HG03060 (cell line): ENCODE data around the gene RBM33.
"Not testable (repeated sequence)": the region's sequence is repeated elsewhere in the genome, so short reads cannot be mapped to it uniquely, and the experiment has no call there.

Experiments used
- ATAC-seq: cut with Tn5 transposase; IDR thresholded peaks from one replicate; pipeline ENCODE4 v1.9.1; 2021; ENCODE audit warnings: low read depth, moderate number of reproducible peaks; ENCODE audit not compliant: unreplicated experiment

The RBM33 gene

DNA sequence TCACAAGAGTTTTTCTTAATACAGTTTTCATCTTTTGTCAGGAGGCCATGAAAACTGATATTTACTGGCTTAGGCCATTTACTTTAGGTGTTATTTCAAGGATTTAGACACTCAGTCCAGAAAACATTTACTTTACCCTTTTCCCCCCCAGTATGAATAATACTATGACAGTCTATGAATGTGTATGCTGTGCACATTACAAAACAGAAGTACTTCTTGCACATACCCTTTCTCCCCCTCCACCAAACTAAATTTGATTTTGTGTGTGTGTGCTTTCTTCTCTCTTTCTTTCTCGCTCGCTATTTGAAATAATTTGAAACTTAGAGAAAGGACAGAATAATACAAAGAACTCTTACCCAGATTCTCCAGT lies 41.3 kb downstream of the RBM33 start:
- ATAC-seq: no peak

DNA sequence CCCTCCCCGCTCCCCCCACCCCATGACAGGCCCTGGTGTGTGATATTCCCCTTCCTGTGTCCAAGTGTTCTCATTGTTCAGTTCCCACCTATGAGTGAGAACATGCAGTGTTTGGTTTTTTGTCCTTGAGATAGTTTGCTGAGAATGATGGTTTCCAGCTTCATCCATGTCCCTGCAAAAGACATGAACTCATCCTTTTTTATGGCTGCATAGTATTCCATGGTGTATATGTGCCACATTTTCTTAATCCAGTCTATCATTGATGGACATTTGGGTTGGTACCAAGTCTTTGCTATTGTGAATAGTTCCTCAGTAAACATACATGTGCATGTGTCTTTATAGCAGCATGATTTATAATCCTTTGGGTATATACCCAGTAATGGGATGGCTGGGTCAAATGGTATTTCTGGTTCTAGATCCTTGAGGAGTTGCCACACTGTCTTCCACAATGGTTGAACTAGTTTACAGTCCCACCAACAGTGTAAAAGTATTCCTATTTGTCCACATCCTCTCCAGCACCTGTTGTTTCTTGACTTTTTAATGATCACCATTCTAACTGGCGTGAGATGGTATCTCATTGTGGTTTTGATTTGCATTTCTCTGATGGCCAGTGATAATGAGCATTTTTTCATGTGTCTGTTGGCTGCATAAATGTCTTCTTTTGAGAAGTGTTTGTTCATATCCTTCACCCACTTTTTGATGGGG lies 42.3 kb downstream of the RBM33 start:
- ATAC-seq: not testable (repeated sequence)

DNA sequence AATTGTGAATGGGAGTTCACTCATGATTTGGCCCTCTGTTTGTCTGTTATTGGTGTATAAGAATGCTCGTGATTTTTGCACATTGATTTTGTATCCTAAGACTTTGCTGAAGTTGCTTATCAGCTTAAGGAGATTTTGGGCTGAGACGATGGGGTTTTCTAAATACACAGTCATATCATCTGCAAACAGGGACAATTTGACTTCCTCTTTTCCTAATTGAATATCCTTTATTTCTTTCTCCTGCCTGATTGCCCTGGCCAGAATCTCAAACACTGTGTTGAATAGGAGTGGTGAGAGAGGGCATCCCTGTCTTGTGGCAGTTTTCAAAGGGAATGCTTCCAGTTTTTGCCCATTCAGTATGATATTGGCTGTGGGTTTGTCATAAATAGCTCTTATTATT lies 43.8 kb downstream of the RBM33 start:
- not testable (repeated sequence) for ATAC-seq

DNA sequence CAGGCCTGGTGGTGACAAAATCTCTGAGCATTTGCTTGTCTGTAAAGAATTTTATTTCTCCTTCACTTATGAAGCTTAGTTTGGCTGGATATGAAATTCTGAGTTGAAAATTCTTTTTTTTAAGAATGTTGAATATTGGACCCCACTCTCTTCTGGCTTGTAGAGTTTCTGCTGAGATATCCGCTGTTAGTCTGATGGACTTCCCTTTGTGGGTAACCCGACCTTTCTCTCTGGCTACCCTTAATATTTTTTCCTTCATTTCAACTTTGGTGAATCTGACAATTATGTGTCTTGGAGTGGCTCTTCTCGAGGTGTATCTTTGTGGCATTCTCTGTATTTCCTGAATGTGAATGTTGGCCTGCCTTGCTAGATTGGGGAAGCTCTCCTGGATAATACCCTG lies 46.2 kb downstream of the RBM33 start:
- not testable (repeated sequence) for ATAC-seq

DNA sequence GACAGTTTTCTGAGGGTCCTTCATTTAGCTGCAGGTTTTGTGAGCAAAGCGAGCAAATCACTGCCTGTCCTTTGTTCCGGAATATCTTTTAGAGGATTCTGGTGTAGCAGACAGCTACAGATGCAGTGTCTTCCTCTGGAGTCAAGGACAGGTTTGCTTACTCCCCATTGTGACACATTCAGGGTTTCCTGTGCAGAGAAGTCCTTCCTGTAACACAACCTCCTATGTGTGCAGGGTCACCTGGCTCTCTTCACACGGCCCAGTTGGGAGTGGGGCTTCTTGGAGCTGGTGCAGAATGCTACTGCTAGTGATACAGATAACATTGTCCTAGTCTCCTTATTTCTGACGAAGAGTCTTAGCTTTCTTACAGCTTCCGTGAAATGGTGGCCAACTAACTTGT lies 47.9 kb downstream of the RBM33 start:
- no peak for ATAC-seq

DNA sequence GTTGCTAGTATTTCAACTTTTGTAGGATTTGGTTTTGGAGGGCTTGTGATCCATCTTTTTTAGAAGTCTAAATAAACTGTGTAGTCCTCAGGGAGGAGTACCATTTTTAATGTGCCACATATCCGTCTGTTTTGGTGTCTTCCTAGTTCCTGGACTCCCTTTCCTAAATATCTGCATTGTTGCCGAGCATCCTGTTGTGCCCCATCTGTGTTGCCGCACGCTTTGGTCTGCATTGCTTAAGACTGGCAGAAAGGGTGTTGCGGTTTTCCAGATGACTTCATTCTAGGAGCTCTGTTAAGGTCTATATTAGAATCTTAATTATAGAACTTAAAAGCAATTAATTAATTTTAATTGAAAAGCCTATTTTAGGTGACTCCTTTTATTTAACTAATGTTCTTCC lies 49.4 kb downstream of the RBM33 start:
- no peak for ATAC-seq

DNA sequence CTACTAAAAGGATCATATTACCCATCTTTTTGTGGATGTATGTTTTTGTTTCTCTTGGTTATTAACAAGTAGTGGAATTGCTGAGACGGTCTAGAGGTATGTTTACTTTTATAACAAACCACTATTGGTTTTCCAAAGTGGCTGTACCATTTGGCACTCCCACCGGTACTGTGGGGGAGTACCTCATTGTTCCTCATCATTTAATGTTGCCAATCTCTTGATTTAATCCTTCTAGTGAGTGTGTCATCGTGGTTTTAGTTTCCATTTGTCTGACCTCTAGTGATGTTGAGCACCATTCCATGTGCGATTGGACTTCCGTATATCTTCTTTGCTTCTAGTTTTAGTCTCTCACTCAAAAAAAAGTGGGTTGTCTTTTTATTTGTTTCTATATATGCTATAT lies 50.4 kb downstream of the RBM33 start:
- no peak for ATAC-seq

DNA sequence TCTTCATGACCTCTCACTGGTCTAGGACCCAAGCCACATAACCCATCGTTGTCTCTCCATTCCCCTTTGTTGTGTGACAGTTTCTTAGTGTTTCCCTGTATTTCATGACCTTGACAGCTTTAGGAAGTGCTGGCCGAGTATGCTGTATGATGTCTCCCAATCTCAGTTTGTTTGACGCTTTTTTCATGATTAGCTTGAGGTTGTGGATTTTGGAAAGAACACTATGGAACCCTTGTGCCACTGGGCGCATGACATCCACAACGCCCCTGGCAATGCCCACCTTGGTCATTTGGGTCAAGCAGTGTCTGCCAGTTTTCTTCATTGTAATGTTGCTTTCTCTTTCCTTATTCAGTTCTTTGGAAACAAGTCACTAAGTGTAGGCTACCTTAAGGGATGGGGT lies 52.3 kb downstream of the RBM33 start:
- ATAC-seq: no peak

DNA sequence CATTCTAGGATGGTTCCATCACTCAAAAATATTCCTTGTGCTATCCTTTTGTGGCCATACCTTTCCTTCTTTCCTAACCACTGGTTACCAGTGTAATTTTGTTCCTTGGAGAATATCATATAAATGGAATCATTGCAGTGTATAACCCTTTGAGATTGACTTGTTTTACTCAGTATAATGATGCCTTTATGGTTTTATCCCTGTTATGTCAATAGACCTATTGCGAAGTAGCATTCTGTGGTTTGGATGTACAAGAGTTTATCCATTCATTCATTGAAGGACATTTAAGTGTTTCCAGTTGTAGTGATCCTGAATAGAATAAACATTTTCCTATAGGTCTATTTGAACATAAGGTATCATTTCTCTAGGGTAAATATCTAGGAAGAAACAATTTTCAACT lies 54.2 kb downstream of the RBM33 start:
- no peak for ATAC-seq

DNA sequence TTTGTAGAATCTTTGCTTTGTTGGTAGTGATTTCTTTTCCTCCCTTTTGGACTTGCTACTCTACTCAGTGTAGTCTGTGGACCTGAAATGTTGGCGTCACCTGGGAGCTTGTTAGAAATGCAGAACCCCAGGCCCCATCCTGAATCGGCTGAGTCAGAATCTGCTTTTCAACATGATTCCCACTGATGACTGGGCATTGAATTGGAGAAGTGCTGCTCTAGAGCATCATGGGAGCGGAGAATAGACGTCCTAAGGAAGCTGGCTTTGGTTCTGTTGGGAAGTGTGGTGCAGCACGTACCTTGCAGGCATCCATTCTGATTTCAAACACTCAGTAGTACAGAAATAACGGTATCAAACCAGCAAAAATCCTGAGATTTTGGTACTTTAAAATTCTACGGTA lies 54.7 kb downstream of the RBM33 start:
- ATAC-seq: no peak

DNA sequence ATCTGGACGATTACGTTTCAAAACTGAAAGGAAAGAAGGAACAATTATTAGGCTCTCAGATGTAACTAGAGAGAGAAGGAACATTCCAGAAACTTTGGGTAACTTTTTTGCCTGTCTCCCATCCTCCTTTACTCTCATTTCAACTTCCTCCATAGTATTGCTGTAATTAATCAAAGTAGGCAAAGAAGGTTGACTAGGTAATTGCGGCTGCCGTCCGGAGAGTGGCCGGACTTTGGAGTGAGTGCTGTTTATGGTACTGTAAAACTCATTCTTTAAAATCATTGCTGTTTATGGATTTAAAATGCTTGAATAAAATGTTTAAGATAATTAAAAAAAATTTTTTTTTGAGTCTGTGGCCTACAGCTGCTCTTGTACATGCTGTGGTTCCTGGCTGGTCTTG lies 56.4 kb downstream of the RBM33 start:
- ATAC-seq: no peak

DNA sequence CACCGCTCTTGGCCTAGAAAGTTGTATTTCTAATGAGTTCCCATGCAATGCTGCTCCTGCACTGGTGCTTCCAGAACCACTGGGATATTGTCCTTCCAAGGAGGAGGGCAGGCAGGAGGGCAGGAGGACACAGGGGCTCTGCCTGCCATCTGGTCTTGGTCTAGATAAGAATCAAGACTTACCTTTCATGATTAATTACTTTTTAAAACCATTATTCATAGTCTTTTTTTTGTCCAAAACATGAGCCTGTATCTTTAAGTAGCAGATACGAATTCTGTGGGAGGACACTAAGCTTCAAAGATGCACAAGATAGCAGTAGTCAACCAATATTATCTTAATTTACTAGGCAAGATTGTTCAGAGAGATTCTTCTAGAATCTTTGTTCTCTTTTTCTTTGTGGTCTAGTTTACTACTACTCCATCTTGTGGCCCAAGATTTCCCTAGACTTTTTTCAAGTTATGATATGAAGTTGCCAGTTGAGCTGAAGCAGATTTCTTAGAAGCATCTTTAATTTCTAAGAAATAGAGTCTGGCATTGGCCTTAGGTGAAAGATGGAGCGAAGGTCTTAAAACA lies 57.6 kb downstream of the RBM33 start:
- no peak for ATAC-seq

DNA sequence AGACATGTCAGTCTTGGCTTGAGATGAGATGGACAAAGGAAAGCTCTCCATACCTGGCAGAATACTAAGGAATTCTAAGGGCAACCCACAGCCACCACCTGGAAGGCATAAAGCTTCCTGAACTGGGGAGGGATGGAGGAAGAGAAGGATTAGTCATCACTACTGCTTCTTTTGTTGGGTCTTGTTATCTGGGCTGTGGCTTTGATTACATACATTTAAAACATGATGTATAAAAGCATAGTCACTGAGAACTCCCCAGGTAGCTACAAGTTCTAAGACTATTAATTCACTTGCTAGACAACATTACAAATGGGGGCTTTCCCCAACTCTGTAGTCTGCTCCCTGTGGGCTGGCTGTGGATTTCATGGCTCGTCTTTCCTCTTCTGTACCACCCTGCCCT lies 58.2 kb downstream of the RBM33 start:
- no peak for ATAC-seq

DNA sequence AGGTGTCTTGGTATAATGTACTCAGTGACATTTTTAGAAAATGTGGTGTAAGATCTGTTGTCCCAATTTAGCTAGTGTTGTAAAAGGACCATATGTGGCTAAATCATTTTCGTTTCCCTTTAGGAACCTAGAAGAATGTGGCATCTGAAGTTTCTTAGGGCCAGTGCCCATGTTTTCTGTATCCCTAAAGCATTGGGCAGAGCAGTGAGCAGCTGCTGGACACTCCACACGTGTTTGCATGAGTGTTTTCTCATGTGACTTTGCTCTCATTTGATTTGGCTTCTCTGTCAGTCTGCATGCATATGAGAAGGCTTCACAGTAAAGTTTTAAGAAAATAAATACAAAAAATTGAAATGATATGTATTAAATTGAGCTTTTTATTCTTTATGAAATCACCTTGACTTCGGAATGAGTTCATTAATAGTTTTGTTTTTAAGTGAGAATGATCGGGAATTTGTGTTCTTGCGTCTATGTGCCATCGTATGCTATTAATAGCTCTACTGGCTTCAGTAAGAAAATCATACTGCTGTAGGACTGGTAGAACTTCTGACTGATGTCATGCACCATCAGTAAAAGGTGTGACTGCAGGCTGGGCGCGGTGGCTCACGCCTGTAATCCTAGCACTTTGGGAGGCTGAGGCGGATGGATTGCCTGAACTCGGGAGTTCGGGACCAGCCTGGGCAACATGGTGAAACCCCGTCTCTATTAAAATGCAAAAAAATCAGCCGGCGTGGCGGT lies 61.3 kb downstream of the RBM33 start:
- no peak for ATAC-seq

DNA sequence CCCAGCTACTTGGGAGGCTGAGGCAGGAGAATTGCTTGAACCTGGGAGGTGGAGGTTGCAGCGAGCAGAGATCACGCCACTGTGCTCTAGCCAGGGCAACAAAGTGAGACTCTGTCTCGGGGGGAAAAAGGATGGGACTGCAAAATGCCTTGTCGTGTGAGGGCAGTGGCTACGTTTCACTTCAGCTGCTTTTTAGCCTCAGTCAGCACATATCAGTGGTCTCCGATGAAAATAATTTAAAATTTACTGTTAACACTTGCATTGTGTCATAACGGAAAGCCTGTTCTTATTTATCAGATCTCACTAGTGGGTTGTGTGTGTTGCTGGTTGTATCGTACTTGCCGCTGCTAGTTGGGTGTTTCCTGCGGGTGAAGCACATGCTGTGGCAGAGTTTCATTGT lies 61.9 kb downstream of the RBM33 start:
- no peak for ATAC-seq

DNA sequence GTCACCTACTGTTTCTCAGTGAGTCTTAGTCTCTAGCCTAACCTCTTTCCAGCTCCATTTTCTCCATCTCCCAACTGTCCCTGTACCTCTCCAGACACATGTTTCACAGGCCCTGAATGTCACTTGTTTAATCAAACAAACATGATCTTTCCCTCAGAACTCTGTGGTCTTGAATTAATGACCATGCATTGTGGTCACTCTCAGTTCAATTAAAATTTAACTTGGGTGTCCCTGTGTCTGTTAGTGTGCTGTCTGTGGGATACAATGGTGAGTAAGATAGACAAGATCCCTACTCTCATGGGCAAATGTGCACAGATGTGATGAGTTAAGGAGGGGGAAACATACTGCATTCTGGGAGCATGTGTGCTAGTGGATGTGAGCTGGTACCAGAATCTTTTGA lies 65.0 kb downstream of the RBM33 start:
- ATAC-seq: no peak

DNA sequence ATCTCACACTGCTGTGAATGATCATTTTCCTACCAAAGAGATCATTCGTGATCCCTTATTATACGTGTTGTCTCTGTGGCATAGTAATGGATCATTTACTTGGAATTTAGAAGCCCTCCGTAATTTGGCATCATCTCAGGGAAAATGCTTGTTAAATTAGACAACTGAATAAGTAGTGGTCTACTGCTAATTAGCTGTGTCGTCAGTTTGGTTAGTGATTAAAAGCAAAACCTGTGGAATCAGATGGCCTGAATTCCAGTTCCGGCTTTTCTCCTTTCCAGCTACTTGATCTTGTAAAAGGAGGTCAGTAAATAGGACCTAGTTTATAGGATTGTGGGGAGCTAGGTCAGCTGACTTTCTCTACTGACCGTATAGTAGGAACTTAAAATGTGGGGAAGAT lies 65.6 kb downstream of the RBM33 start:
- no peak for ATAC-seq

DNA sequence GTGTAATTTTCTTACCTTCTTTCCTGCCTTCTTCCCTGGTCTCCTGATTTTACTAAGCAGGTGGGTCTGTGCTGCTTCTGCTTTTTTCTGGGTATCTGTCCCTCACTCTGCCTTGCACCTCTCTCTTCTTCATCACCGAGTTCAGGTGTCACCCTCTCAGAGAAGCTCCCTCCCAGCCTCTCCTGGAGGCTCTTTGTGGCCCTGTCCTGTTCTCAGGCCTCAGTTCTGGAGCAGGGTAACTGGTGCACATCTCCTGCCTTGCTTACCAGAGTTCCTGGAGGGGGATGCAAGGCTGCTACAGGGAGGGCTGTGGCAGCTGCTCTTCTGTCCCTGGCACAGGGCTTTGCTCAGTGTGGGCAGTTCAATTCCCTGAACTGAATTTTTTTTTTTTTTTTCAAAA lies 66.1 kb downstream of the RBM33 start:
- ATAC-seq: peak; percentile 42

DNA sequence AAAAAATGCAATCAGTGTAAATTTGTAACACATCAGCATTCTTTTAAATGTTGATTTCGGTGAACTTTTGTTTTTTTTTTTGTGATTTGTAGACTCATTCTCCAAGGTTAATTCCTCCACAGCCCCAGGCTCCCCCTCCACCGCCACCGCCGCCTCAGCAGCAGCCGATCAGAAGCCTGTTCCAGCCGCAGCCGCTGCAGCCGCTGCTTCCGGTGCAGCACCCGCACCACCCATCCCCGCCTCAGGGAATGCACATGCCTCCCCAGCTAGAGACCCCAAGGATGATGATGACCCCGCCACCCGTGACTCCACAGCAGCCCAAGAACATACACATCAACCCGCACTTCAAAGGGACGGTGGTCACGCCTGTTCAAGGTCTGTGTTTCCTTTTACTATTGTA lies 66.6 kb downstream of the RBM33 start:
- no peak for ATAC-seq

DNA sequence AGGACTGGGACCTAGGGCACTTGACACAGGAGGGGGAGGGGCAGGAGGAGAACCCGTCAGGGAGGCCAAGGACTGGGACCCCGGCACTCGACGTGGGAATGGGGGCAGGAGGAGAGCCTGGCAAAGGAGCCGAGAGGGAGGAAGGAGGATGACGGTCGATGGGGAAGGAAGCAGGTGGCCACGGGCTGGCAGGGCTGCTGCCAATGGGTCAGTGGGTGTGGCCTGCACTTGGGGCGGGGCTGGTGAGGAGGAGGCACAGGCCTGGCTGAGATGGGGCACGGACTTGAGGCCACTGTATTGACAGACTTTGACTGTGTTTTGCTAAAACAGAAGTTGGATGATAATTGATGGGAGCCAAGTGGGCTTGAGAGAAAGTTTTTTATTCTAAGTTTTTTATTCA lies 68.9 kb downstream of the RBM33 start:
- ATAC-seq: no peak

DNA sequence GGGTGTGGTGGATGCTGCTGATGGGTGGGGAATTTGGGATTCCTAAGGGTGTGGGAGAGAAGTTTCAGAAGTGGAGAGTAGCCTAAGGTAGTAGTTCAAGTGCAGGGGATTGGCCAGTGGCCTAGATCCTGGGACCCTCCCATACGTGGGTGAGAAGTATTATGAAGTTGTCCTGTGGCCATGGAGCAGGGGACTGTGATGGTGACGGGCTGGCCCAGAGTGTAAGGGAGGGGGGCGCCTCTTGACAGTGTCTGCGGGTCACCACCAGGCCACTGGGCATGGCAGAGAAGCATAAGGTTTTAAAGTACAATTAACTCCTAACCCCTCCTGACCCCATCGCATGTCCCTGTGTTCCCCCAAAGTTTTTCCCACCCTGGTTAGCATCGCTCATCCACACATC lies 70.2 kb downstream of the RBM33 start:
- ATAC-seq: no peak
